Smooth muscle cell of the brain vasculature (primary cell): ENCODE measurements around the gene TBC1D21.

Experiments
- DNase-seq: peaks from one replicate; pipeline ENCODE4 v3.0.0-alpha.2; 2012; ENCODE audit warnings: low read depth, low spot score

TBC1D21 gene, protein sequence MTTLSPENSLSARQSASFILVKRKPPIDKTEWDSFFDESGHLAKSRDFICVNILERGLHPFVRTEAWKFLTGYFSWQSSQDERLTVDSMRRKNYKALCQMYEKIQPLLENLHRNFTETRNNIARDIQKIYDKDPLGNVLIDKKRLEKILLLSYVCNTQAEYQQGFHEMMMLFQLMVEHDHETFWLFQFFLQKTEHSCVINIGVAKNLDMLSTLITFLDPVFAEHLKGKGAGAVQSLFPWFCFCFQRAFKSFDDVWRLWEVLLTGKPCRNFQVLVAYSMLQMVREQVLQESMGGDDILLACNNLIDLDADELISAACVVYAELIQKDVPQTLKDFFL

DNA sequence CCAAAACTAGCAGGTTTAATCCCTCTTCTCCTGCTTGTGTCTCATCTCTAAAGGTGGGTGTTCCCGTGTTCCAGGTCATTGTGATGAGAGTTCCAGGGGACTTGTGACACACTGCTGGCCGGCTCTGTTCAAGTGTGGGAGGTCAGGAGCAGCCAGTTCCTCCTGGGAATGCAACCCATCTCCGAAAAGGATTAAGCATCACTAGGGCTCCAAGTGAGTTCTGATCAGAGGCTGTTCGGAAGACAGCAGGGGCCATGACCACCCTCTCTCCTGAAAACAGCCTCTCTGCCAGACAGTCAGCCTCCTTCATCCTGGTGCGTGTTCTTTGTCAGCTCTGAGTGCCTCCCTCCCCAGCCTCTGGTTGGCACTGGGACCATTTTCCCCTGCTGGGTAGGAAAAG is at the start of gene TBC1D21:
Gene TBC1D21, plus strand, starts transcription at position 109 of the 400 bp plus-strand sequence. Its CDS starts 146 bp downstream, at position 255.
- DNase-seq = no peak

DNA sequence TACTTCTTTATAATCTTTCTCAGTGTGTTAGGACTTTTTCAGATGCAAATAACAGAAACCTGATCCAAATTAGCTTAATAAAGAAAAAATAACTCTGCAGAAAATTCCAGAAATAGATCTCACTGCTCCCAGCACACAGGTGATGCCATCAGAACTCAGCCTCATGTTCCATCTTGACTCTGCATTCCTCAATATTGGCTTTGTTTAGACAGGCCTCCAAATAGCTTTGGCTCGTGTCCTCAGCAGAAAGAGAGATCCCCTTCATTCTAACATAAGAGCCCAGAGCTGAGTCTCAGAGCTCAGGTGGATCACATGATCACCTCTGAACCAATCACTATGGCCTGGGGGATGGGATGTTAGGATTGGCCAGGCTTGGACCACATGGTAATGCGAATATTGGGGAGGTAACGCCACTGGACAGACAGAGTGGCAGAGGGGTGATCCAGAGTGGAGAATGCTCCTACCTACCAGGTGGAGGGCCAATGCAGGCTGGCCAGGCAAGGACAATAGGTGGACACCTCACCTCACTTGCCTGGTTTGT is 46.6 kb upstream of the TBC1D21 start:
- no peak for DNase-seq

DNA sequence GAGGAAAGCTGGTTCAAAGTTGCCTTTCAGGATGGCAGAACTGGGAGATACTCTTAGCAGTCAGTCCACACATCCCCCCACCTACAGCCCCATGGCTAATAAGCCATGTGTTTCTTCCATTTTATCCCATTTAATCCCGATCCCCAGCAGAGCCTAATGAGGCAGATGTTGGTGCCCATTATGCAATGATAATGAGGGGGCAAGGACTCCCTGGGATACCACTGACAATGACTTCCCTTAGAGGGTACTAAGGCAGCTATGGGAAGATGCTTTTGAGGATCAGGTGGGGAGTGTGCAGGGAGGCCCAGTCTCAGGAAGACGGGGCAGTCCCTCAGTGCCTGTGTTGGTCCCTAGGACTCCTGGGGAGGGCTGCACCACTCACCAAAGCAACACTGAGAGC is 43.8 kb upstream of the TBC1D21 start:
- DNase-seq = no peak

DNA sequence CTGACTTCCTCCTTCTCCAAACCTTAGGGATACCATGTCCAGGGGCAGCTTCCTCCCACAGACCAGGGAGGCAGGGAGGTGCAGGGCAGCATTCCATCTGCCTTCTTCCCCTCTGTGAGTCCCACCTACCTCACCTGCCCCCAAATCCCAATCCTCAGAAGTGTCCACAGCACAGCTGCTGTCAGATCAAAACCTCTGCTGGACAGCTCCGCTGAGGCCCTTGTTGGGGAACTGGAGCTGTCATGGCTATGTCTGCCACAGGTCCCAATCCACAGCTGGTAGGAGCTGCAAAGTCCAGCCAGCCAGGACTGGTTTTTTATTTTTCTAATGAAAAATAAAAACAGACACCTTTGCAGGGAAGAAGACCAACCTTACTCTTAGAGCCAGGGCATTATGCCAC is 40.7 kb upstream of the TBC1D21 start:
- no peak for DNase-seq

- DNase-seq = no peak
Measured at GRCh38 chr15:73836845-73837244, 36.5 kb upstream of the TBC1D21 start.

DNA sequence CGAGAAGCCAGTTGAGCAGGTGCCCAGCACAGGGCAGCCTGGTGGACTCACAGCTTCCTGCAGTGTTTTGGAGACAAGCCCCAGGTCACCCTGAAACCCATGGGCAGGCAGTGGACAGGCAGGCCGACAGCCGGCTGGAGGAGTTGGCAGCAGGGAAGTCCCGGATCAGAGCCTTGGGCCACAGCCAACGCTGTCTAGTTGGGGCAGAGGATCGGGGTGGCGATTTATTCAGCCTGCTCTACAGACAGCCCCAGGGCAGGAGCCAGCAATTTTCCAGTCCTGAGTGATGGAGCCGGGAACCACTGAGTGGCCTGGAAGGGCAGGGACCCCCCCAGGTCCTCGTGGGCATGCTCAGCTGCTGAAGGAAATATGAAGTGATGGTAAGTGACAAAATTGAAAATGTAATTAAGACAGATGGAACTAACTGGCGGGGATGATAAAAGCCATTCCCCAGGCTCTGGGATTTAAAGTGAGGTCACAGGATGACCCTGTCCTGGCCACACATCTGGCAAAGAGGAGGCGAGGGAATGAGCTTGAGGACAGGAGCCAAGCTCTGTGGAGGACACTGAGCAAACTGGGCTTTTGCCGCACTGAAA is 34.4 kb upstream of the TBC1D21 start:
- DNase-seq = no peak

DNA sequence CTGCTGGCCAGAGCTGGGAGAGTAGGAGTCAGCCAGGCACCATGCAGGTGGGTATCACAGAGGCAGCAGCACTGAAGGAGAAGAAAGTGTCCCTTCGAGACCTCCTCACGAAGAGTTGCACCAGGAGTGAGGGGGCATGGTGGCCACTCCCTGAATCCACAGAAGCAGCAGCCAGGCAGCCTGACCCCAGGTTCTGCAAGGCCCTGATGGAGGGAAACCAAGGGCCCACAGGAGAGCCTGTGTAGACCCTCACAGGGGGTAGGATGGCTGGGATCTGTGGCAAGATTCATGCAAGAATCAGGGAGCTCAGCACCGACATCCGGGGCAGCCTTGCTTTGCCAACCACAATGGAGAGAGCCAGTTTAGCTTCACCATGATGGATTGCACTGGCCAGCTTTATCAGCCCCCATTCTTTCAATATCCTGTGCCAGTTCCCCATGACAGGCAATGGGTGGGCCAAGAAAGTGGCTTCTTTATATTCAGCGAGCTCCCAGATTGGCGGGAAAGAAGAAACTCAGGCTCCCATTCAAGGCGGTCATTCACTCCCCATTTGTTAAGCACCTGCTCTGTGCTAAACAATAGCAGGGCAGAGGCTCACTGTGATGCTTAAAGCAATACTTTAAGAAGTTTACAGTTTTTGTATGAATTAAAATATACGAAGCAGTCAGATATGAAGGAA is 33.5 kb upstream of the TBC1D21 start:
- DNase-seq = no peak

- no peak for DNase-seq
Measured at GRCh38 chr15:73840771-73841170, 32.6 kb upstream of the TBC1D21 start.

GRCh38 chr15:73841756-73842725 is 31.3 kb upstream of the TBC1D21 start:
- no peak for DNase-seq

DNA sequence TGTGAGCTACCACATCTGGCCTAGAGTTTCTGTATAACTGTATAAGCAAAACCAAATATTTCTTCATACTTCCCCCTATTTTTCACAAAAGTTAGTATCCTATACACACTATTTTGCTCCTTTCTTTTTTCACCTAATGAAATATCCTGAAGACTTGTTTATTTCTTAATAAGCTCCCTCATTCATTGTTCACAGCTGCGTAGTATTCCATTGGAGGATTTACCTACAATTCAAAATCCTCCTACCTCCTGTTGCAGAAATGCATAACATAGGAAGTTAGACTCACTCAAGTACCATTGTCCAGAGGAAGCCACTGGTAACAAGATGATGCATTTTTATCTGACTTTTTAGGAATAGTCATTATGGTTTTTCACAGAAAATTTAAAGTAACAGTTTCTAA is 29.6 kb upstream of the TBC1D21 start:
- DNase-seq = no peak

GRCh38 chr15:73844356-73844755 is 29.0 kb upstream of the TBC1D21 start:
- no peak for DNase-seq

GRCh38 chr15:73845507-73845906 is 27.9 kb upstream of the TBC1D21 start:
- DNase-seq = no peak

DNA sequence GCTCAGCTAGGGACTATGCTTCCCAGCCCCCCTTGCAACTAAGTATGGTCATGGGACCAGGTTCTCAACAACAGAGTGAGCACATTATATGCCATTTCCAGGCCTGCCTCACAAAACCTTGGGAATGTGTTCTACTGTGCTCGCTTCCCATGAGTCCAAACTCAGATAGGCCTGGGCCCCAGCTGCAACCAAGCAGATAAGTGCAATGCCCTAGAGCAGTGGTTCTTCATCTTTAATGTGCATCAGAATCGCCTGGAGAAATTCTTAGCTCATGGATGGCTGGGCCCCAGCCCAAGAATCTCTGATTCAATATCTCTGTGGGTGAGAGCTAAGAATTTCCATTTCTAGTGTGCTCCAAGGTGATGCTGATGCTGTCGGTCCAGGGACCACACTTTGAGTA is 27.5 kb upstream of the TBC1D21 start:
- no peak for DNase-seq

DNA sequence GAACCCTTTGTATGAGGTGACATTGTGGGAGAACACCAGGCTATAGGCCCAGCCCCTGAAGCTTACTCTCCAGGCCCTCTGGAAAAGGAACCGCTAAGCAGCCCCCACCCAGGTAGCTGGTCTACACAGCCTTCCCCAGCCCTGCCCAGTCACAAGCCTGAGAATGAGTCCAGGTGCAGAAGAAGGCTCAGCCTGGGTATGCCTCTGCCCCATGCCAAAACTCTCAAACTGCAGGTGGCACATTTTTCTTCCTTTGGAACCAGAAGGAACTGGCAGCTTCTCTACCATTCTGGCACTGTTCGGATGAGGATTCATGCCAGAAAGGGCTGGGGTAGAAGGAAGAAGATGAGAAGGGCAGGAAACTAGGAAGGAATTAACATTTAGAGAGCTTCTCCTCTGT is 23.7 kb upstream of the TBC1D21 start:
- no peak for DNase-seq

- DNase-seq = no peak
Measured at GRCh38 chr15:73850228-73850627, 23.1 kb upstream of the TBC1D21 start.

- DNase-seq = peak; percentile 56
Measured at GRCh38 chr15:73851689-73852088, 21.7 kb upstream of the TBC1D21 start.

DNA sequence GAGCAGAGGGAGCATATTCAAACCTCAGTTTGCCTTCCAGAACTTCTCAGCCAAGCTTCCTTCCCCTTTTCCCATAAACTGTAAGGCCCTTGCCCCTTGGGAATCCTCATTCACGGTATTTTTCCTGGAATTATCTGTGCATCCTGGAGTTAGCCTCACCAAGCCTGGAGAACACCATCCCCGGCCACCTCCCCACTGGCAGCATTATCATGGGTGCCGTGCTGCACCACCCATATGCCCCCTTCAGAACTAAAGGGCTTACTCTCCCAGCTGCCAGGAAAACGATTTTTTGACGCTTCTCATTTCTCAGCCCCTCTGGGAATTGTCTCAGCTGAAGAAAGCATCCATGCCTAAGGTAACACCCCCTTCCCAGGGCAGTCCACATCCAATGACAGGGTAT is 20.9 kb upstream of the TBC1D21 start:
- DNase-seq = no peak

DNA sequence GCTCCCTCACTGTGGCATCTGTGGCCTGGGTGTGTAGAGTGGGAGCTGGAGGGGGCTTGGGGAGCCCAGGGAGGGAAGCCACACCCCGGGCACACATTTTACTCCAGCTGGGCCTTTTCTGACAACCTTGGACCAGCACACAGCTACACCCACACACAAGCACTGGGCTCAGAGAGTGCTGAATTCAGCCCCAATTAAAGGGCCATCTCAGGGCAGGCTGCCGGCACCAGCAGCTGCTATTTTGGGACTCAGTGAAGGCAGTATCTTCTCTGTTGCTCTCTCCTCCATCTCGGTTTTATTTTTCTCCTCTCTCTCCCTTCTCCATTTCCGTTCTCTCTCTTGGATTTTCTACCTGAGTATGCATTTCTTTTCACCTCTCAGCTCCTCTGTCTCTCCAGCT is 19.1 kb upstream of the TBC1D21 start:
- no peak for DNase-seq

DNA sequence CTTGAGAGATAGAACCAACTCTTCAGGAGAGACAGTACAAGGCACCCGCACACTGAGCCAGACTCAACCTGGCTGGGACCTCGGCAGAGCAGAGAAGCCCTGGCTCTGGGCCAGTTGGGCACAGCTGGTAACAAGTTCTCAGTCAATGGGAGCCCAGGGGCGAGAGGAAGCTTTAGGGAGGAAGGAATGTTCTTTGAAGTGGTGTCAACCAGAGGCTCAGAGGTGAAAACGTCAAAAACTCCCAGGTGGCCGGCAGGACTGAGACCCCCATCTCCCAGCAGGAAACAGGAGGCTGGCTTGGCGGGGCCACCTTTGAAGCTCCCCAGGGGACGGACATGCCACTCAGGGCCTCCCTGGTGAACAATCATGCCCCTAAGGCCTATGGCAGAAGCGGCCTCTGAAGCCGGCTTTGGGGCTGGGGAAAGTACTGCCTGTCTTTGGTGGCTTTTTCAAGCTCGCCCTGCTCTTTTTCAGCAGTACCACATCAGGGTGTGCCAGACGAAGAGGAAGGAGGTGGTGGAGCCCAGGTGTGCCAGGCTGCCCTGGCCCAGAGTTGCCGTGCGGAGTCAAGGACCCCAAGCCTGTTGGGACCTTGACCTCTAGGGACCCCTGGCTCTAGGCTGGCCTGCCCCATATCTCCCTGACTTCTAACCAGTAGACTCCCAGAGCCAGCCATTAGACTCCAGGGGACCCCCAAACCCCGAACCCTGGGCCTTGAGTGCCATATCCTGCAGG is 16.7 kb upstream of the TBC1D21 start:
- DNase-seq = no peak

GRCh38 chr15:73857193-73857920 is 16.0 kb upstream of the TBC1D21 start:
- DNase-seq = no peak
